Spleen (tissue), 7 donors: Measurements from ENCODE around the gene CACNA2D4.

ENCODE experiments used
- CTCF ChIP-seq, 11 experiments: fragments of 200-600 bp in 7 of 11; fragments of 450-650 bp in 4 of 11; sonication (generic) in 4 of 11; IDR thresholded peaks in 8 of 11; conservative IDR thresholded peaks in 3 of 11; 1 replicate in 7 of 11; 2 replicates in 4 of 11; pipeline versions ENCODE4 v1.4.0 to v1.8.0; 2016 to 2021; ENCODE audit warnings: antibody characterized with exemption in 11 of 11, inconsistent platforms in 4 of 11, mild to moderate bottlenecking in 1 of 11
- POLR2A ChIP-seq, 3 donors: fragments of 450-650 bp; IDR thresholded peaks; one replicate each; pipeline ENCODE4 v1.5.1; 2017; ENCODE audit warnings: antibody characterized with exemption in 3 of 3, mild to moderate bottlenecking in 1 of 3
- POLR2AphosphoS5 ChIP-seq, 3 donors: sonication (generic); formaldehyde crosslinking; IDR thresholded peaks; one replicate each; pipeline ENCODE4 v1.5.1; 2017; ENCODE audit warnings: antibody characterized with exemption in 3 of 3
- donor health status: DM: no; HTN: no; CAD: no; lungs with moderate emphysema.
- donor health status: DM: no; HTN: no; CAD: no.
- donor health status: DM: no; HTN: no; CAD: no.

GRCh38 chr12:1879633-1880032 is 38.8 kb downstream of the CACNA2D4 start:
- TF ChIP-seq CTCF (IDR thresholded peaks at IDR 0.05 in 8 of 11, conservative IDR thresholded peaks at IDR 0.05 in 3 of 11) (no peak), POLR2AphosphoS5 (IDR thresholded peaks at IDR 0.05) (no peak), POLR2A (IDR thresholded peaks at IDR 0.05) (no peak)
